ENCODE data around the gene NDUFS6.
"Not testable (repeated sequence)": the region's sequence is repeated elsewhere in the genome, so short reads cannot be mapped to it uniquely, and the experiment has no call there.

NDUFS6 gene

GRCh38 chr5:1795931-1796330 is 5.3 kb upstream of the NDUFS6 start:
- Histone ChIP-seq H3K27ac (no peak overlapping the region), H3K4me3 (ENCODE audit: low read depth, low read length) (no peak overlapping the region), H3K27me3 (ENCODE audit: insufficient read depth, low read depth, severe bottlenecking) (peaks cover 31% of the 10 kb centered on the region), H3K9me3 (ENCODE audit: severe bottlenecking) (no peaks in the 10 kb centered on the region), H3K36me3 (peaks cover 24% of the 10 kb centered on the region)
- no peak for TF ChIP-seq CTCF (IDR thresholded peaks at IDR 0.05; ENCODE audit: low read depth, low read length)
- no peak for DNase-seq

GRCh38 chr5:1796371-1797102 is 4.7 kb upstream of the NDUFS6 start:
- no peak for TF ChIP-seq CTCF (IDR thresholded peaks at IDR 0.05; ENCODE audit: low read depth, low read length)
- no peaks in the 10 kb centered on the region for H3K9me3 ChIP-seq (ENCODE audit: severe bottlenecking)
- no peak overlapping the region for H3K4me3 ChIP-seq (ENCODE audit: low read depth, low read length)
- H3K27ac ChIP-seq: no peak overlapping the region
- DNase-seq: no peak
- H3K36me3 ChIP-seq: peaks cover 24% of the 10 kb centered on the region
- peaks cover 25% of the 10 kb centered on the region for H3K27me3 ChIP-seq (ENCODE audit: insufficient read depth, low read depth, severe bottlenecking)

GRCh38 chr5:1797103-1797800 is 4.0 kb upstream of the NDUFS6 start:
- H3K4me3 ChIP-seq (ENCODE audit: low read depth, low read length): no peak overlapping the region
- no peak for TF ChIP-seq CTCF (IDR thresholded peaks at IDR 0.05; ENCODE audit: low read depth, low read length)
- H3K36me3 ChIP-seq: peaks cover 24% of the 10 kb centered on the region
- H3K27me3 ChIP-seq (ENCODE audit: insufficient read depth, low read depth, severe bottlenecking): peaks cover 19% of the 10 kb centered on the region
- H3K9me3 ChIP-seq (ENCODE audit: severe bottlenecking): no peaks in the 10 kb centered on the region
- no peak overlapping the region for H3K27ac ChIP-seq
- DNase-seq: no peak

GRCh38 chr5:1797855-1798254 is 3.4 kb upstream of the NDUFS6 start:
- H3K27me3 ChIP-seq (ENCODE audit: insufficient read depth, low read depth, severe bottlenecking): peaks cover 14% of the 10 kb centered on the region
- no peak overlapping the region for H3K4me3 ChIP-seq (ENCODE audit: low read depth, low read length)
- peaks cover 29% of the 10 kb centered on the region for H3K36me3 ChIP-seq
- no peak for TF ChIP-seq CTCF (IDR thresholded peaks at IDR 0.05; ENCODE audit: low read depth, low read length)
- no peak for DNase-seq
- no peaks in the 10 kb centered on the region for H3K9me3 ChIP-seq (ENCODE audit: severe bottlenecking)
- H3K27ac ChIP-seq: no peak overlapping the region

GRCh38 chr5:1798589-1798988 is 2.6 kb upstream of the NDUFS6 start:
- H3K9me3 ChIP-seq (ENCODE audit: severe bottlenecking); H3K27me3 ChIP-seq (ENCODE audit: insufficient read depth, low read depth, severe bottlenecking); H3K27ac ChIP-seq; DNase-seq: not testable (repeated sequence)
- H3K36me3 ChIP-seq: peaks cover 37% of the 10 kb centered on the region
- H3K4me3 ChIP-seq (ENCODE audit: low read depth, low read length): peak overlapping the region; percentile 73

- H3K27ac ChIP-seq: peak overlapping the region; percentile 82
- H3K9me3 ChIP-seq (ENCODE audit: severe bottlenecking): no peaks in the 10 kb centered on the region
- DNase-seq: peak; percentile 29
- peak overlapping the region; percentile 73 for H3K4me3 ChIP-seq (ENCODE audit: low read depth, low read length)
- H3K27me3 ChIP-seq (ENCODE audit: insufficient read depth, low read depth, severe bottlenecking): peaks cover 1% of the 10 kb centered on the region
- peaks cover 42% of the 10 kb centered on the region for H3K36me3 ChIP-seq
- no peak for TF ChIP-seq CTCF (IDR thresholded peaks at IDR 0.05; ENCODE audit: low read depth, low read length)
Observed at GRCh38 chr5:1799110-1799601, 2.1 kb upstream of the NDUFS6 start.

All from WERI-Rb-1 (cell line).